HG02943 (cell line): ENCODE measurements around the gene RUBCNL.

Experiments
- ATAC-seq: cut with Tn5 transposase; IDR thresholded peaks from one replicate; pipeline ENCODE4 v1.9.1; 2021; ENCODE audit warnings: mild to moderate bottlenecking, low read depth, moderate library complexity; ENCODE audit not compliant: unreplicated experiment

RUBCNL gene

DNA sequence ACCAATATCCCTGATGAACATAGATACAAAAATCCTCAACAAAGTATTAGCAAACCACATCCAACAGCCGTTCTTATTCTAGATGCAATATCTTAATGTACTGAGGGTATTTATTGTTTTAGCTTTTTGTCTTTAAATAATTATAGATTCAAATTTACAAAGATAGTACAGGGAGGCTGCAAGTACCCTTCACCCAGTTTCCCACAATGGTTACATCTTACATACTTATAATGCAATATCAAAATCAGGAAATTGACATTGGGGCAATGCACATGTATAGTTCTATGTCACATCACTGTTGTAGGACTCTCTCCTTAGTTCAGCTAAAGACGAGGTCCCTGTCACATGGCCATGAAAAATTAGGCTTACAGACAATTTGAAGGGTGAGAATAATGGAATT lies 75.8 kb downstream of the RUBCNL start:
- ATAC-seq: no peak

- no peak for ATAC-seq
Observed at GRCh38 chr13:46310066-46310465, 77.0 kb downstream of the RUBCNL start.

GRCh38 chr13:46307554-46307953 lies 79.5 kb downstream of the RUBCNL start:
- no peak for ATAC-seq

DNA sequence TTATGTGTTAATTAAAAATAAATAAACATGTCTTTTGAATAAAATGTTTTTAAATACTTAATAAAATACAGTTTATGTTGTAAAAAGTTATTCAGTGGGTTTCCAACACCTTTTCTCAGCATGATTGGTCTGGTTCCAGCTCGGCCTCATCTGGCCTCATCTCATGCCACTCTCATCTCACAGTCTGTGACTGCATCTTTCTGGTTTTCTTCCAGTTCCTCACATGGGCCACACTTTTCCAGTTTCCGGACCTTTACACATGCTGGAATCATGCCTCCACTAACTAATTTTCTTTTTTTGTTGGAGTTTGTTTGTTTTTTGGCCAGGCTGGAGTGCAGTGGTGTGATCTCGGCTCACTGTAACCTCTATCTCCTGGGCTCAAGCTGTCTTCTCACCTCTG lies 82.5 kb downstream of the RUBCNL start:
- no peak for ATAC-seq

GRCh38 chr13:46303742-46304385 lies 83.2 kb downstream of the RUBCNL start:
- no peak for ATAC-seq

- ATAC-seq: no peak
Observed at GRCh38 chr13:46297361-46297811, 89.7 kb downstream of the RUBCNL start.

GRCh38 chr13:46296921-46297320 lies 90.1 kb downstream of the RUBCNL start:
- ATAC-seq: no peak

GRCh38 chr13:46296115-46296822 lies 90.8 kb downstream of the RUBCNL start:
- no peak for ATAC-seq

DNA sequence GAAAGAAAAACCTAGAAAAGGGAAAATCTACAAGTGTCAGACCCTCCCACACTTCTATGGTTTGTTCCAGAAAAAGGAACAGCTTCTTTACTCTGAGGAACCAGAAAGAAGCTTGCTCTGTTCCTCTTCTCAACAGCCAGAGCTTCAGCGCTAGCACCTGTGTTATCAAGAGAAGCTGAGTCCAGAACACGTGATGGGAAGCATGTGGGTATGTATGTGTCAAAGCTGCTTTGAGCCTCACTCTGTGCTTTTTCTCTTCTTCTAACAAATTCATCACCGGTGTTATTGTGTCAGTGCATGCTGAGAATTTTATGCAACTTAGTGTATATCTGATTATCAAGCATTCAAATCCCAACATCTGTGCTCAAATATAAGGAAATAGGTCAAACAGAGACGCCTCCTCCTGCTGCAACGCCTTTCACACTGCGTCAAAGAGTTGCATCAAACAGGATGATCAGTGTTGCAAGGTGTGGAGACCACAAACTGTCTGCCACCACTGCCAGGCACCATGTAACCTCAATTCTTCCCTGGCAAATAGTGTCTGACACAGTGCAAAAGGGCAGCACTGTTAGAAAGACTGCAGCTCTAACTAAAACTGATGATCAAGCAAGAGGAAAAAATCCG lies 91.4 kb downstream of the RUBCNL start:
- no peak for ATAC-seq

GRCh38 chr13:46293436-46293835 lies 93.6 kb downstream of the RUBCNL start:
- ATAC-seq: no peak
